H1 (cell line): ENCODE results near the gene MXI1. TPM values are rescaled to one million over a fixed set of nuclear protein-coding genes. Genes with fewer than 3 reads are reported as not detected.

ENCODE experiments used
- CTCF ChIA-PET: fragments of 300-600 bp; sonication (Branson Sonifier 250); formaldehyde crosslinking; loops from one replicate; lab custom pipeline; 2021; ENCODE audit not compliant: partially characterized antibody; lab: Charles Lee
- POLR2A ChIA-PET: fragments of 300-600 bp; sonication (Branson Sonifier 250); formaldehyde crosslinking; loops from one replicate; lab custom pipeline; 2021; ENCODE audit warnings: inconsistent platforms; ENCODE audit not compliant: partially characterized antibody; lab: Charles Lee
- DNase-seq, 2 experiments: peaks; one replicate each; pipeline versions ENCODE4 v3.0.0 to v3.0.0-alpha.2; 2010 to 2022; ENCODE audit warnings: low spot score in 2 of 2, low read depth in 1 of 2, mixed read lengths in 1 of 2
- FAIRE-seq: peaks from 2 replicates; lab custom pipeline; 2011; peaks lifted over from hg19 to GRCh38; lab: Jason Lieb, UNC
- H2AFZ ChIP-seq: 2 replicates; pipeline ENCODE4 v1.8.1; 2012; ENCODE audit warnings: low read length, inconsistent platforms
- H2AK5ac ChIP-seq: 2 replicates; pipeline ENCODE4 v1.6.1; 2013; ENCODE audit warnings: low read depth, low read length
- H2BK120ac ChIP-seq: replicated peaks from 2 replicates; pipeline ENCODE3; 2013; ENCODE audit warnings: low read depth, low read length, inconsistent platforms
- H2BK12ac ChIP-seq: 2 replicates; pipeline ENCODE4 v1.6.1; 2013; ENCODE audit warnings: low read depth, low read length
- H2BK15ac ChIP-seq: 2 replicates; pipeline ENCODE4 v1.6.1; 2013; ENCODE audit warnings: low read length
- H2BK20ac ChIP-seq: 2 replicates; pipeline ENCODE4 v1.6.1; 2013; ENCODE audit warnings: low read length
- H2BK5ac ChIP-seq: 2 replicates; pipeline ENCODE4 v1.6.1; 2013; ENCODE audit warnings: low read depth, low read length
- H3K14ac ChIP-seq: 2 replicates; pipeline ENCODE4 v1.6.1; 2013; ENCODE audit warnings: inconsistent platforms; ENCODE audit not compliant: insufficient read length
- H3K18ac ChIP-seq: 2 replicates; pipeline ENCODE4 v1.6.1; 2013; ENCODE audit warnings: low read length; ENCODE audit errors: extremely low read depth
- H3K23ac ChIP-seq: 2 replicates; pipeline ENCODE4 v1.6.1; 2013; ENCODE audit warnings: inconsistent platforms; ENCODE audit not compliant: insufficient read length
- H3K23me2 ChIP-seq: 2 replicates; pipeline ENCODE4 v1.6.1; 2013; ENCODE audit warnings: low read depth, low read length
- H3K27ac ChIP-seq: 2 replicates; pipeline ENCODE4 v1.6.1; 2011; ENCODE audit warnings: low read depth, low read length, inconsistent platforms
- H3K27me3 ChIP-seq, 4 experiments: replicated peaks in 1 of 4; 1 replicate in 1 of 4; 2 replicates in 3 of 4; pipeline versions ENCODE4 v1.6.1 to v1.8.1; 2011 to 2013; ENCODE audit warnings: low read length in 3 of 4, mild to moderate bottlenecking in 3 of 4, inconsistent platforms in 2 of 4, mixed read lengths in 2 of 4, moderate library complexity in 1 of 4; ENCODE audit not compliant: control insufficient read depth in 3 of 4, insufficient read depth in 3 of 4; ENCODE audit errors: extremely low read depth in 1 of 4
- H3K36me3 ChIP-seq, 4 experiments: 2 replicates each; pipeline versions ENCODE4 v1.6.1 to v1.8.1; 2011 to 2013; ENCODE audit warnings: mild to moderate bottlenecking in 4 of 4, low read length in 3 of 4, moderate library complexity in 2 of 4, control low read depth in 1 of 4, inconsistent platforms in 1 of 4; ENCODE audit not compliant: insufficient read depth in 4 of 4, control insufficient read depth in 2 of 4
- H3K4ac ChIP-seq: replicated peaks from 2 replicates; pipeline ENCODE3; 2013; ENCODE audit warnings: low read length, low read depth, mixed read lengths, inconsistent platforms; ENCODE audit not compliant: insufficient read length
- H3K4me1 ChIP-seq, 4 experiments: replicated peaks in 1 of 4; 1 replicate in 1 of 4; 2 replicates in 3 of 4; pipeline versions ENCODE4 v1.6.1 to v1.8.1; 2011 to 2013; ENCODE audit warnings: low read length in 3 of 4, inconsistent platforms in 2 of 4, mixed read lengths in 1 of 4; ENCODE audit not compliant: insufficient read depth in 4 of 4, control insufficient read depth in 3 of 4
- H3K4me2 ChIP-seq, 2 experiments: 2 replicates each; pipeline versions ENCODE4 v1.6.1 to v1.8.1; 2011 to 2013; ENCODE audit warnings: low read depth in 2 of 2, low read length in 2 of 2, control low read depth in 1 of 2, inconsistent platforms in 1 of 2, mild to moderate bottlenecking in 1 of 2; ENCODE audit not compliant: insufficient read depth in 1 of 2
- H3K4me3 ChIP-seq, 4 experiments: fragments of 200-600, 300-600 bp in 1 of 4; sonication (generic), shearing (Covaris generic), sonication (Bioruptor Twin) in 1 of 4; 2 replicates each; pipeline versions ENCODE4 v1.5.1 to v1.8.1; 2011 to 2016; ENCODE audit warnings: low read length in 4 of 4, low read depth in 3 of 4, control low read depth in 2 of 4, inconsistent platforms in 2 of 4, mild to moderate bottlenecking in 2 of 4, mixed read lengths in 1 of 4, moderate library complexity in 1 of 4; ENCODE audit not compliant: insufficient read depth in 2 of 4; ENCODE audit errors: extremely low read depth in 1 of 4
- H3K56ac ChIP-seq: replicated peaks from 2 replicates; pipeline ENCODE3; 2013; ENCODE audit warnings: low read depth, mild to moderate bottlenecking, mixed read lengths, low read length, inconsistent platforms; ENCODE audit not compliant: insufficient read length
- H3K79me1 ChIP-seq: 2 replicates; pipeline ENCODE4 v1.6.1; 2013; ENCODE audit warnings: low read depth, low read length, control low read depth
- H3K79me2 ChIP-seq, 2 experiments: 2 replicates each; pipeline versions ENCODE4 v1.6.1 to v1.8.1; 2012 to 2013; ENCODE audit warnings: low read length in 2 of 2, mild to moderate bottlenecking in 2 of 2, inconsistent platforms in 1 of 2; ENCODE audit not compliant: insufficient read depth in 2 of 2, control insufficient read depth in 1 of 2
- H3K9ac ChIP-seq, 4 experiments: replicated peaks in 1 of 4; 1 replicate in 1 of 4; 2 replicates in 3 of 4; pipeline versions ENCODE4 v1.6.1 to v1.8.1; 2011 to 2013; ENCODE audit warnings: low read depth in 3 of 4, low read length in 3 of 4, control low read depth in 2 of 4, mild to moderate bottlenecking in 2 of 4, moderate library complexity in 2 of 4, inconsistent platforms in 1 of 4; ENCODE audit errors: extremely low read depth in 1 of 4
- H3K9me3 ChIP-seq, 2 experiments: 2 replicates each; pipeline versions ENCODE4 v1.6.1 to v1.8.1; 2012 to 2013; ENCODE audit warnings: mild to moderate bottlenecking in 2 of 2, moderate library complexity in 2 of 2, control low read depth in 1 of 2, inconsistent platforms in 1 of 2, low read depth in 1 of 2, low read length in 1 of 2, mixed read lengths in 1 of 2; ENCODE audit not compliant: insufficient read depth in 2 of 2
- H4K20me1 ChIP-seq, 2 experiments: replicated peaks in 1 of 2; 2 replicates each; pipeline versions ENCODE3 to v1.8.1; 2011 to 2013; ENCODE audit warnings: inconsistent platforms in 2 of 2, low read length in 2 of 2, mild to moderate bottlenecking in 1 of 2; ENCODE audit not compliant: insufficient read depth in 2 of 2, control insufficient read depth in 1 of 2
- H4K5ac ChIP-seq: 2 replicates; pipeline ENCODE4 v1.6.1; 2013; ENCODE audit warnings: low read length, low read depth, mixed read lengths, inconsistent platforms; ENCODE audit not compliant: insufficient read length
- H4K8ac ChIP-seq: 2 replicates; pipeline ENCODE4 v1.8.0; 2013; ENCODE audit warnings: mild to moderate bottlenecking, moderate library complexity, low read length, inconsistent platforms; ENCODE audit not compliant: insufficient read depth; ENCODE audit errors: extremely low read depth
- H4K91ac ChIP-seq: replicated peaks from 2 replicates; pipeline ENCODE3; 2013; ENCODE audit warnings: low read length, mixed read lengths, inconsistent platforms; ENCODE audit not compliant: insufficient read length
- NANOG ChIP-seq: IDR thresholded peaks from 2 replicates; pipeline ENCODE4 v1.6.1; 2011; ENCODE audit warnings: low read length, low read depth, mild to moderate bottlenecking, inconsistent platforms; ENCODE audit not compliant: insufficient read depth, poor library complexity, severe bottlenecking
- RNF2 ChIP-seq: fragments of 200-900, 300-1000 bp; sonication (generic); IDR thresholded peaks from 2 replicates; pipeline ENCODE4 v1.7.1; 2016; ENCODE audit warnings: borderline replicate concordance, low read depth, mild to moderate bottlenecking, antibody characterized with exemption, low read length; ENCODE audit not compliant: poor library complexity, severe bottlenecking; ENCODE audit errors: missing control alignments
- SIX5 ChIP-seq: IDR thresholded peaks from 2 replicates; pipeline ENCODE4 v1.6.1; 2011; ENCODE audit warnings: mild to moderate bottlenecking, low read depth, low read length
- WGBS, 2 experiments: shearing (Covaris generic) in 1 of 2; methylation state at CpG; one replicate each; pipeline versions ENCODE4 v1.1.6 to v1.1.7; 2013 to 2015; ENCODE audit warnings: low lambda C conversion rate in 2 of 2, mixed read lengths in 2 of 2, inconsistent platforms in 1 of 2, low coverage in 1 of 2, missing lambda C conversion rate in 1 of 2; ENCODE audit not compliant: insufficient replicate concordance in 2 of 2, insufficient coverage in 1 of 2, insufficient read length in 1 of 2; ENCODE audit errors: extremely low coverage in 1 of 2, missing lambda C conversion rate in 1 of 2; 5-methylcytosine and 5-hydroxymethylcytosine counted together
- polyA plus RNA-seq, 7 experiments: library from polyadenylated mRNA; depleted of rRNA in 3 of 7; stranded (reverse) in 5 of 7; unstranded in 2 of 7; fragments of >200 nt in 5 of 7; fragments of 200-250 nt in 2 of 7; gene quantifications; 1 replicate in 5 of 7; 2 replicates in 1 of 7; 4 replicates in 1 of 7; pipeline versions ENCODE4 v1.2.1 to v1.2.3, GENCODE V29; 2011 to 2013; ENCODE audit warnings: missing spikeins in 2 of 7, mixed read lengths in 2 of 7
- total RNA-seq: library from RNA; stranded (reverse); fragmentation: NEBNext Ultra II Directional; extraction: Animal tissue kit (Norgen Biotek cat#: 25700); gene quantifications from 2 replicates; pipeline ENCODE4 v1.2.1, GENCODE V29; 2021

Gene MXI1
- total and polyA plus RNA-seq, 2 of the 8 experiments (the other 6 are each of a cell fraction or from before 2014, with no cell fraction given), result 5.7 to 8.8 TPM

GRCh38 chr10:110174816-110175215 lies 32.6 kb upstream of the MXI1 start:
- Histone ChIP-seq H3K79me2 (no peaks in the 10 kb centered on the region), H2BK15ac (no peak overlapping the region), H4K5ac (no peak overlapping the region), H3K4me2 (peak overlapping the region in 1 of 2 experiments; percentile 52; a peak in 1 of 4 replicates), H2AFZ (no peak overlapping the region), H3K56ac (no peak overlapping the region), H4K20me1 (peaks cover 0 to 9% of the 10 kb centered on the region in 2 experiments), H4K8ac (no peak overlapping the region), H3K36me3 (no peaks in the 10 kb centered on the region), H3K18ac (no peak overlapping the region; the same call in 1 of the 2 replicates), H4K91ac (no peak overlapping the region), H3K23me2 (no peaks in the 10 kb centered on the region), H3K9me3 (no peaks in the 10 kb centered on the region), H2AK5ac (no peak overlapping the region), H3K4ac (no peak overlapping the region), H3K4me1 (peaks cover 9 to 20% (median 16%) of the 10 kb centered on the region in 4 experiments), H3K4me3 (no peak overlapping the region), H2BK20ac (no peak overlapping the region), H2BK5ac (no peak overlapping the region), H3K27me3 (peaks cover 24 to 74% (median 58%) of the 10 kb centered on the region in 4 experiments), H3K9ac (no peak overlapping the region), H2BK120ac (peak overlapping the region; percentile 24), H3K27ac (no peak overlapping the region), H3K14ac (no peak overlapping the region), H2BK12ac (no peak overlapping the region), H3K23ac (no peak overlapping the region), H3K79me1 (no peaks in the 10 kb centered on the region)
- ChIA-PET POLR2A (interaction anchor here (0.9 to 1.9 kb wide), 4 partner anchors 10 to 33 kb away, joined by 3 to 7 read pairs (median 4); partner anchors contain the start of gene MXI1), CTCF (interaction anchor here (0.8 to 3.4 kb wide), 15 partner anchors 9 to 49 kb away, joined by 3 to 22 read pairs (median 6); partner anchors contain the start of gene MXI1)
- DNase-seq (no peak), FAIRE-seq (no peak)
- 86% methylated on average over 5 of the region's 5 CpGs; no CpG with 5 or more reads in 1 of the 2 experiments for WGBS, 2 experiments
- TF ChIP-seq RNF2 (no peak), NANOG (no peak), SIX5 (no peak)
